HG02678 (cell line): ENCODE measurements around the gene BUD31.

ENCODE experiments used
- ATAC-seq: cut with Tn5 transposase; IDR thresholded peaks from one replicate; pipeline ENCODE4 v1.9.1; 2021; ENCODE audit warnings: mild to moderate bottlenecking, moderate library complexity; ENCODE audit not compliant: unreplicated experiment

The BUD31 gene

GRCh38 chr7:99461221-99461620 is 52.5 kb downstream of the BUD31 start:
- no peak for ATAC-seq

- ATAC-seq, result no peak
Measured at GRCh38 chr7:99465421-99465768, 56.6 kb downstream of the BUD31 start.

DNA sequence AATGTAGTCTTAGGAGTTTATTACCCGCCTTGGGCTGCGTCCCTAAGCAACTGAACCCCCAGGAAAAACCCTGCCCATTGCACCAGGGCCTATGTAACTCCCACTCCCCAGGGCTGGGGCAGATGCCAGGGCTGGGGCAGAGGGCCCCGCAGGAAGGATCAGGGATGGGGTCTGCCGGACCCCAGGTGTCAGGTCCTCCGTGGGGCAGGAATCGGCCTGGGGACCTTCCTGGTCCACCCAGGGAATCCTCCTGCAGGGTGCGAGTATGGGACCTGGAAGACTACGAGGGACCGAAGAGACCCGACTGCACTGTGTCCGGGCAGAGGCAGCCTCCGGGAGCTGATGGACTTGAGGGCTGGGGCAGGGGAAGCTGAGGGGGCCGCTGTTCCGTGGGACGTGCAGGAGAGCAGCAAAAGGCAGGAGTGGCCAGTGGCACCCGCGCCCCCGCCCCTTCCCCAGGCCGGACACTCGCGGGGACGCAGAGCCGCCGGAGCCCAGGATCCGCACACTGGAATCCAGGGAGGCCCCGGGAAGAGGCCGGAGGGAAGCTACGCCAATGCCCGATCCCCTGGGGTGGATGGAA is 59.7 kb downstream of the BUD31 start:
- no peak for ATAC-seq
